ENCODE results near the gene AKT1. TPM values are rescaled to one million over a fixed set of nuclear protein-coding genes. Genes with fewer than 3 reads are reported as not detected.

Gene AKT1
- total and polyA plus RNA-seq, 2 of the 13 experiments (the other 11 are each of a cell fraction or from before 2014, with no cell fraction given): 96.2 to 116 TPM

- TF ChIP-seq THYN1 (CRISPR knock-in tag; IDR thresholded peaks at IDR 0.05; ENCODE audit: borderline replicate concordance, low read depth) (no peak), THRA (CRISPR knock-in tag; IDR thresholded peaks at IDR 0.05; ENCODE audit: borderline replicate concordance) (0 out of 2 replicates have a peak, but pooled peaks have one; percentile 43), KLF6 (CRISPR knock-in tag; IDR thresholded peaks at IDR 0.05) (peak; percentile 69; the same call in 1 of the 2 replicates), ATF6 (CRISPR knock-in tag; conservative IDR thresholded peaks at IDR 0.05) (0 out of 2 replicates have a peak, but pooled peaks have one; percentile 5), MED1 (CRISPR knock-in tag; IDR thresholded peaks at IDR 0.05) (peak; percentile 65), ZNF460 (CRISPR knock-in tag; IDR thresholded peaks at IDR 0.05; ENCODE audit: borderline replicate concordance) (no peak), BRCA1 (CRISPR knock-in tag; IDR thresholded peaks at IDR 0.05) (no peak), MEIS1 (CRISPR knock-in tag; IDR thresholded peaks at IDR 0.05; ENCODE audit: borderline replicate concordance) (peak; percentile 88), ZMYM4 (CRISPR knock-in tag; IDR thresholded peaks at IDR 0.05) (peak; percentile 22; the same call in 1 of the 2 replicates), ATF5 (CRISPR knock-in tag; IDR thresholded peaks at IDR 0.05; ENCODE audit: low read depth) (peak; percentile 65; the same call in 1 of the 2 replicates), TRAFD1 (CRISPR knock-in tag; IDR thresholded peaks at IDR 0.05; ENCODE audit: borderline replicate concordance) (no peak), CBX2 (IDR thresholded peaks at IDR 0.05; ENCODE audit: low read depth, low read length) (no peak), CBX2 (CRISPR knock-in tag; IDR thresholded peaks at IDR 0.05; ENCODE audit: low read depth) (no peak), POGZ (CRISPR knock-in tag; IDR thresholded peaks at IDR 0.05) (peak; percentile 62; the same call in 1 of the 2 replicates), DR1 (CRISPR knock-in tag; IDR thresholded peaks at IDR 0.05) (peak; percentile 64; the same call in 1 of the 2 replicates), RAD21 (CRISPR knock-in tag; IDR thresholded peaks at IDR 0.05) (peak; percentile 58), FOXC1 (CRISPR knock-in tag; IDR thresholded peaks at IDR 0.05; ENCODE audit: borderline replicate concordance) (peak; percentile 32; the same call in 1 of the 2 replicates), ZNF3 (CRISPR knock-in tag; IDR thresholded peaks at IDR 0.05) (no peak), ZNF18 (CRISPR knock-in tag; IDR thresholded peaks at IDR 0.05; ENCODE audit: insufficient replicate concordance) (peak; percentile 7), SIN3B (IDR thresholded peaks at IDR 0.05; ENCODE audit: low read length) (no peak), ZSCAN29 (CRISPR knock-in tag; conservative IDR thresholded peaks at IDR 0.05) (0 out of 2 replicates have a peak, but pooled peaks have one; percentile 27), ZNF737 (CRISPR knock-in tag; IDR thresholded peaks at IDR 0.05; ENCODE audit: borderline replicate concordance) (peak; percentile 89)
Measured at GRCh38 chr14:104752735-104753527, 42.6 kb downstream of the AKT1 start, which contains the start of gene SIVA1 (continued).
